Neural cell (in vitro differentiated cells): Measurements from ENCODE around the gene CAMK2G. TPM values are rescaled to one million over a fixed set of nuclear protein-coding genes. Genes with fewer than 3 reads are reported as not detected.

ENCODE experiments used
- H2AFZ ChIP-seq: fragments of 200-600, 300-800 bp; sonication (generic), shearing (Covaris generic); 2 replicates; pipeline ENCODE4 v1.6.0; 2014; ENCODE audit warnings: low read depth, mild to moderate bottlenecking, antibody characterized with exemption, low read length, moderate library complexity
- H3F3A ChIP-seq: fragments of 200-600 bp; shearing (Covaris generic); 2 replicates; pipeline ENCODE4 v1.6.1; 2016; ENCODE audit warnings: mild to moderate bottlenecking, moderate library complexity, mixed read lengths, antibody characterized with exemption, low read length; ENCODE audit not compliant: insufficient read depth, poor library complexity, severe bottlenecking
- H3K27ac ChIP-seq: fragments of 200-600, 300-800 bp; sonication (generic), shearing (Covaris generic); 2 replicates; pipeline ENCODE4 v1.5.1; 2014; ENCODE audit warnings: mild to moderate bottlenecking, low read length, moderate library complexity
- H3K27me3 ChIP-seq: fragments of 300-800, 200-600 bp; sonication (generic), shearing (Covaris generic); 2 replicates; pipeline ENCODE4 v1.6.0; 2014; ENCODE audit warnings: mild to moderate bottlenecking, low read depth, low read length, moderate library complexity; ENCODE audit not compliant: insufficient read depth
- H3K36me3 ChIP-seq: fragments of 300-800, 200-600 bp; sonication (generic), shearing (Covaris generic); 2 replicates; pipeline ENCODE4 v1.5.1; 2014; ENCODE audit warnings: mild to moderate bottlenecking, antibody characterized with exemption, low read length, moderate library complexity; ENCODE audit not compliant: insufficient read depth
- H3K4me2 ChIP-seq: fragments of 300-800, 200-600 bp; sonication (generic), shearing (Covaris generic); 2 replicates; pipeline ENCODE4 v1.6.0; 2014; ENCODE audit warnings: mild to moderate bottlenecking, low read length
- H3K4me3 ChIP-seq: fragments of 300-800, 200-600 bp; sonication (generic), shearing (Covaris generic); 2 replicates; pipeline ENCODE4 v1.5.1; 2014; ENCODE audit warnings: mild to moderate bottlenecking, low read length, moderate library complexity
- H3K79me2 ChIP-seq: fragments of 200-600 bp; shearing (Covaris generic); replicated peaks from 2 replicates; pipeline ENCODE4 v1.6.0; 2014; ENCODE audit warnings: mild to moderate bottlenecking, low read length, moderate library complexity; ENCODE audit not compliant: insufficient read depth
- H3K9ac ChIP-seq: fragments of 300-800, 200-600 bp; sonication (generic), shearing (Covaris generic); 2 replicates; pipeline ENCODE4 v1.6.1; 2016; ENCODE audit warnings: mild to moderate bottlenecking, low read length, mixed read lengths
- H3K9me2 ChIP-seq: fragments of 200-600 bp; shearing (Covaris generic); 2 replicates; pipeline ENCODE4 v1.6.1; 2016; ENCODE audit warnings: mild to moderate bottlenecking, low read length, mixed read lengths; ENCODE audit not compliant: insufficient read depth
- H3K9me3 ChIP-seq: fragments of 200-600, 300-800 bp; sonication (generic), shearing (Covaris generic); 2 replicates; pipeline ENCODE4 v1.6.1; 2016; ENCODE audit warnings: mild to moderate bottlenecking, mixed run types, low read length, moderate library complexity, mixed read lengths
- H4K20me1 ChIP-seq: fragments of 200-600 bp; shearing (Covaris generic); 2 replicates; pipeline ENCODE4 v1.6.1; 2016; ENCODE audit warnings: mild to moderate bottlenecking, mixed run types; ENCODE audit not compliant: insufficient read depth
- CTCF ChIP-seq: fragments of 450-650 bp; IDR thresholded peaks from 2 replicates; pipeline ENCODE4 v1.5.1; 2014; ENCODE audit warnings: antibody characterized with exemption, mild to moderate bottlenecking, moderate library complexity; ENCODE audit not compliant: poor library complexity, severe bottlenecking
- EP300 ChIP-seq: fragments of 450-650 bp; conservative IDR thresholded peaks from 2 replicates; pipeline ENCODE4 v1.6.1; 2014; ENCODE audit warnings: antibody characterized with exemption, mild to moderate bottlenecking, moderate library complexity; ENCODE audit not compliant: poor library complexity, severe bottlenecking
- EZH2 ChIP-seq: fragments of 200-600, 300-800 bp; shearing (Covaris generic), sonication (generic); IDR thresholded peaks from 2 replicates; pipeline ENCODE4 v1.6.1; 2014; ENCODE audit warnings: antibody characterized with exemption, low read length, borderline replicate concordance, mild to moderate bottlenecking; ENCODE audit not compliant: insufficient read depth, poor library complexity, severe bottlenecking
- MXI1 ChIP-seq: fragments of 450-650 bp; conservative IDR thresholded peaks from 2 replicates; pipeline ENCODE4 v1.6.1; 2014; ENCODE audit warnings: antibody characterized with exemption, mild to moderate bottlenecking; ENCODE audit not compliant: poor library complexity, severe bottlenecking
- POLR2AphosphoS5 ChIP-seq: IDR thresholded peaks from 2 replicates; pipeline ENCODE4 v1.6.1; 2012
- RAD21 ChIP-seq: fragments of 450-650 bp; conservative IDR thresholded peaks from 2 replicates; pipeline ENCODE4 v1.6.1; 2014; ENCODE audit warnings: antibody characterized with exemption, mild to moderate bottlenecking, moderate library complexity
- REST ChIP-seq: IDR thresholded peaks from 2 replicates; pipeline ENCODE4 v1.6.1; 2012; ENCODE audit warnings: borderline replicate concordance
- SMC3 ChIP-seq: fragments of 450-650 bp; conservative IDR thresholded peaks from 2 replicates; pipeline ENCODE4 v1.6.1; 2014; ENCODE audit warnings: antibody characterized with exemption, mild to moderate bottlenecking, moderate library complexity; ENCODE audit not compliant: poor library complexity
- TAF1 ChIP-seq: IDR thresholded peaks from 2 replicates; pipeline ENCODE4 v1.6.1; 2012; ENCODE audit warnings: low read depth
- polyA plus RNA-seq: library from polyadenylated mRNA; depleted of rRNA; stranded (reverse); fragments of >200 nt; gene quantifications from 2 replicates; pipeline ENCODE4 v1.2.3, GENCODE V29; 2014

Gene CAMK2G
- polyA plus RNA-seq, 1 donor from 2014 or later: 55.4 TPM

- no peaks in the 10 kb centered on the region for H3K79me2 ChIP-seq
Measured at GRCh38 chr10:73909540-73910115, 35.3 kb upstream of the CAMK2G start.

More at GRCh38 chr10:73909540-73910115, 35.3 kb upstream of the CAMK2G start:
- no peaks in the 10 kb centered on the region for H3K9me3 ChIP-seq
- H2AFZ ChIP-seq: no peak overlapping the region
- H3K9ac ChIP-seq: no peak overlapping the region
- no peak overlapping the region for H3K4me2 ChIP-seq
- H3K27ac ChIP-seq: no peak overlapping the region
- peaks cover 34% of the 10 kb centered on the region for H3K27me3 ChIP-seq
- H3K9me2 ChIP-seq: no peaks in the 10 kb centered on the region
- TF ChIP-seq MXI1 (no peak), REST (no peak), POLR2AphosphoS5 (no peak), TAF1 (no peak), CTCF (no peak), SMC3 (no peak), RAD21 (no peak), EZH2 (no peak), EP300 (no peak)
- no peaks in the 10 kb centered on the region for H4K20me1 ChIP-seq
- H3K4me3 ChIP-seq: no peak overlapping the region
- no peaks in the 10 kb centered on the region for H3F3A ChIP-seq
- no peaks in the 10 kb centered on the region for H3K36me3 ChIP-seq
